Endothelial cell (in vitro differentiated cells): ENCODE results near the gene GALNT17. TPM values are rescaled to one million over a fixed set of nuclear protein-coding genes. Genes with fewer than 3 reads are reported as not detected.

Source experiments
- DNase-seq: peaks from one replicate; pipeline ENCODE4 v3.0.0; 2021; ENCODE audit warnings: low spot score
- H3K27ac Mint-ChIP-seq: one replicate; pipeline ENCODE4 v1.8.0; 2021; ENCODE audit warnings: mixed read lengths, inconsistent platforms; ENCODE audit not compliant: unreplicated experiment
- H3K27me3 Mint-ChIP-seq: one replicate; pipeline ENCODE4 v1.8.0; 2021; ENCODE audit warnings: mild to moderate bottlenecking, moderate library complexity, mixed read lengths, inconsistent platforms; ENCODE audit not compliant: unreplicated experiment
- H3K36me3 Mint-ChIP-seq: one replicate; pipeline ENCODE4 v1.8.0; 2021; ENCODE audit warnings: mild to moderate bottlenecking, low read depth, mixed read lengths, inconsistent platforms; ENCODE audit not compliant: unreplicated experiment
- H3K4me1 Mint-ChIP-seq: one replicate; pipeline ENCODE4 v1.8.0; 2021; ENCODE audit warnings: mild to moderate bottlenecking, mixed read lengths, inconsistent platforms; ENCODE audit not compliant: unreplicated experiment
- H3K4me3 Mint-ChIP-seq: one replicate; pipeline ENCODE4 v1.8.0; 2021; ENCODE audit warnings: mild to moderate bottlenecking, mixed read lengths, inconsistent platforms; ENCODE audit not compliant: unreplicated experiment
- H3K9me3 Mint-ChIP-seq: one replicate; pipeline ENCODE4 v1.8.0; 2021; ENCODE audit warnings: mixed read lengths, inconsistent platforms; ENCODE audit not compliant: unreplicated experiment
- total RNA-seq: library from RNA; stranded (reverse); fragmentation: NEBNext Ultra II Directional; extraction: Animal tissue kit (Norgen Biotek cat#: 25700); gene quantifications from one replicate; pipeline ENCODE4 v1.2.1, GENCODE V29; 2021; ENCODE audit not compliant: unreplicated experiment
- TF ChIP-seq, protein P1 (sequence below): fragments of 200-600 bp; sonication (generic); IDR thresholded peaks from one replicate; pipeline ENCODE4 v1.5.0; 2021; ENCODE audit warnings: antibody characterized with exemption; ENCODE audit not compliant: unreplicated experiment

The GALNT17 gene
- total RNA-seq, 1 donor from 2014 or later: 0.38 TPM

DNA sequence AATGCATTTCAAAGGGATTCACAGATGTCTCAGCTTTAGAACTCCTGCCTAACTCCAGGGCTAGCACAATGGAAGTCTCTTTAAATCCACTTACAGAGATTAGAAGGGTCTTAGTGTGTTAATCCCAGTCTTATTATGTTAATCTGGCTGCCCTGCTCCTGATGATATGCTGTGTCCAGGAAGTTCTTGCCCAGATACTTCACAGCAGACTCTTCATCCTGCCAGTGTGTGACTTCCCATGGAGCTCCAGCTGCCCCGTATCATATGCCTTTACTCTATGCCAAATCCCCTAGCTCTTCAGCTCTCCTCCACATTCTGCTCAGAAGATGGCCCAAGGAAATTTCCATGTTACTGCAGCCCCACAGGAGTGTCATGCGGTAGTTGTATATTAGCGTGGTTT, 533.8 kb downstream of the GALNT17 start:
- Mint-ChIP-seq H3K27ac (no peak overlapping the region), H3K9me3 (peaks cover 28% of the 10 kb centered on the region), H3K27me3 (no peaks in the 10 kb centered on the region), H3K4me1 (no peaks in the 10 kb centered on the region), H3K4me3 (no peak overlapping the region), H3K36me3 (peaks cover 5% of the 10 kb centered on the region)
- DNase-seq: no peak
- TF ChIP-seq, protein P1, sequence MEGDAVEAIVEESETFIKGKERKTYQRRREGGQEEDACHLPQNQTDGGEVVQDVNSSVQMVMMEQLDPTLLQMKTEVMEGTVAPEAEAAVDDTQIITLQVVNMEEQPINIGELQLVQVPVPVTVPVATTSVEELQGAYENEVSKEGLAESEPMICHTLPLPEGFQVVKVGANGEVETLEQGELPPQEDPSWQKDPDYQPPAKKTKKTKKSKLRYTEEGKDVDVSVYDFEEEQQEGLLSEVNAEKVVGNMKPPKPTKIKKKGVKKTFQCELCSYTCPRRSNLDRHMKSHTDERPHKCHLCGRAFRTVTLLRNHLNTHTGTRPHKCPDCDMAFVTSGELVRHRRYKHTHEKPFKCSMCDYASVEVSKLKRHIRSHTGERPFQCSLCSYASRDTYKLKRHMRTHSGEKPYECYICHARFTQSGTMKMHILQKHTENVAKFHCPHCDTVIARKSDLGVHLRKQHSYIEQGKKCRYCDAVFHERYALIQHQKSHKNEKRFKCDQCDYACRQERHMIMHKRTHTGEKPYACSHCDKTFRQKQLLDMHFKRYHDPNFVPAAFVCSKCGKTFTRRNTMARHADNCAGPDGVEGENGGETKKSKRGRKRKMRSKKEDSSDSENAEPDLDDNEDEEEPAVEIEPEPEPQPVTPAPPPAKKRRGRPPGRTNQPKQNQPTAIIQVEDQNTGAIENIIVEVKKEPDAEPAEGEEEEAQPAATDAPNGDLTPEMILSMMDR: no peak

GRCh38 chr7:71668572-71668971, 536.6 kb downstream of the GALNT17 start:
- peaks cover 17% of the 10 kb centered on the region for H3K9me3 Mint-ChIP-seq
- no peak overlapping the region for H3K4me3 Mint-ChIP-seq
- H3K4me1 Mint-ChIP-seq: no peaks in the 10 kb centered on the region
- H3K27ac Mint-ChIP-seq: no peak overlapping the region
- H3K36me3 Mint-ChIP-seq: no peaks in the 10 kb centered on the region
- DNase-seq: no peak
- no peaks in the 10 kb centered on the region for H3K27me3 Mint-ChIP-seq
- TF ChIP-seq, protein P1: no peak

DNA sequence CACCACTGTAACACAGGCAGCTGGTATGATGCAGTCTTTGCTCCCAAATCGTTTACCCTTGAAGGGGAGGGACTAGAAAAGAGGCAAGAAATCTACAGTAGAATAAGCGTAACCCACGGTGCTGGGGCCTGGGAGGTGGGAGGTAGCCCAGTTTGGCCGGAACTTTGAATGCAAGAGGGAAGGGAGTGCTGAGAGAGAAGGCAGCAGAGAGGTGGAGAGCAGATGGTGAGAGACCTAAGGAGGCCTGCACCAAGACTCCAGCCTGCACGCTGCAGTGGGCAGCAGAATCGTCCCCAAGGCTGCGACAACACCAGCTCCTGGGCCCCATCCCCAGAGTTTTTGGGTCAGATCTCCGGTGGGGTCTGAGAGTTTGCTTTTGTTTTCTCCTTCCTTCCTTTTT, 547.5 kb downstream of the GALNT17 start:
- Mint-ChIP-seq H3K9me3 (peaks cover 12% of the 10 kb centered on the region), H3K4me1 (no peaks in the 10 kb centered on the region), H3K36me3 (peaks cover 3% of the 10 kb centered on the region), H3K27me3 (peaks cover 3% of the 10 kb centered on the region), H3K4me3 (no peak overlapping the region), H3K27ac (no peak overlapping the region)
- TF ChIP-seq, protein P1: no peak
- no peak for DNase-seq

GRCh38 chr7:71682181-71682580, 550.2 kb downstream of the GALNT17 start:
- no peak for DNase-seq
- H3K27ac Mint-ChIP-seq: no peak overlapping the region

More at GRCh38 chr7:71682181-71682580, 550.2 kb downstream of the GALNT17 start:
- Mint-ChIP-seq H3K9me3 (peaks cover 19% of the 10 kb centered on the region), H3K36me3 (peaks cover 3% of the 10 kb centered on the region), H3K27me3 (peaks cover 3% of the 10 kb centered on the region), H3K4me1 (no peaks in the 10 kb centered on the region), H3K4me3 (no peak overlapping the region)
- TF ChIP-seq, protein P1: no peak
